CD4-positive, alpha-beta T cell treated with Interleukin-15 for 1 hour (primary cell): ENCODE data around the gene HDLBP.

Experiments used
- DNase-seq: peaks from one replicate; pipeline ENCODE4 v3.0.0-alpha.2; 2020

The HDLBP gene

GRCh38 chr2:241227594-241227993 lies 87.9 kb downstream of the HDLBP start:
- DNase-seq, result no peak

- DNase-seq, result no peak
These were observed 88.5 kb downstream of the HDLBP start for GRCh38 chr2:241226723-241227572.

GRCh38 chr2:241225983-241226382 lies 89.5 kb downstream of the HDLBP start:
- no peak for DNase-seq

GRCh38 chr2:241225545-241225944 lies 89.9 kb downstream of the HDLBP start:
- DNase-seq, result no peak

GRCh38 chr2:241224851-241225438 lies 90.5 kb downstream of the HDLBP start:
- no peak for DNase-seq

- no peak for DNase-seq
These were observed 91.2 kb downstream of the HDLBP start for GRCh38 chr2:241224018-241224850.

GRCh38 chr2:241223211-241224017 lies 92.1 kb downstream of the HDLBP start:
- no peak for DNase-seq

- DNase-seq, result no peak
These were observed 95.6 kb downstream of the HDLBP start for GRCh38 chr2:241219856-241220356.

GRCh38 chr2:241219030-241219382 lies 96.5 kb downstream of the HDLBP start:
- DNase-seq, result no peak

- DNase-seq, result peak; percentile 42
These were observed 97.1 kb downstream of the HDLBP start for GRCh38 chr2:241218131-241219029.

- DNase-seq, result peak; percentile 27
These were observed 98.0 kb downstream of the HDLBP start for GRCh38 chr2:241217320-241218031.

- DNase-seq, result no peak
These were observed 99.2 kb downstream of the HDLBP start for GRCh38 chr2:241216211-241216761.

- DNase-seq, result no peak
These were observed 100.1 kb downstream of the HDLBP start for GRCh38 chr2:241215421-241215820.

GRCh38 chr2:241214766-241215165 lies 100.7 kb downstream of the HDLBP start:
- no peak for DNase-seq

GRCh38 chr2:241214209-241214608 lies 101.3 kb downstream of the HDLBP start:
- DNase-seq, result no peak

GRCh38 chr2:241213567-241213966 lies 101.9 kb downstream of the HDLBP start:
- DNase-seq, result no peak

GRCh38 chr2:241213041-241213440 lies 102.4 kb downstream of the HDLBP start:
- DNase-seq, result no peak

GRCh38 chr2:241211276-241211675 lies 104.2 kb downstream of the HDLBP start:
- DNase-seq, result no peak

- DNase-seq, result no peak
These were observed 106.2 kb downstream of the HDLBP start for GRCh38 chr2:241209271-241209670.

- no peak for DNase-seq
These were observed 107.4 kb downstream of the HDLBP start for GRCh38 chr2:241208058-241208457.
